Colon (tissue), 2 donors: ENCODE data around the gene RLBP1.

Experiments
- FAIRE-seq: peaks from 2 replicates; lab custom pipeline; 2012; peaks lifted over from hg19 to GRCh38; lab: Jason Lieb, UNC
- donor health status: control.
- donor health status: control.

Gene RLBP1

GRCh38 chr15:89177633-89178306 is 43.6 kb downstream of the RLBP1 start:
- FAIRE-seq, result no peak

DNA sequence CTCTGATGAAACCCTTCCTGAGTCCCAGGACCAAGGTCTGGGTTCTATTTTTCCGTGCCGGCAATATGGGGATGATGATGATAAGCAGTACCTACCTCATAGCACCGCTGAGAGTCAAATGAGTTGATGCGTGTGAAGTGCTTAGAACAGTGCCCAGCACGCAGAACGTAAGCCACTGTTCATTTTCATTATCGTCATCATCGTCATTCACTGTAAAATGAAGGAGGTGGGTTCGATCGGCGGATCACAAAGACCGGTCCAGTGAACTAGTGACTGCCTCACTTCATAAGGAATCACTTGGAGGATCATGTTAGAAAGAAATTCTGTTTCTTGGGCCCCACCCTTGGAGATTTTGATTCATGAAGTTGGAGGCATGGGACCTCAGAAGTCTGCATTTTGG is 44.3 kb downstream of the RLBP1 start:
- FAIRE-seq, result no peak

DNA sequence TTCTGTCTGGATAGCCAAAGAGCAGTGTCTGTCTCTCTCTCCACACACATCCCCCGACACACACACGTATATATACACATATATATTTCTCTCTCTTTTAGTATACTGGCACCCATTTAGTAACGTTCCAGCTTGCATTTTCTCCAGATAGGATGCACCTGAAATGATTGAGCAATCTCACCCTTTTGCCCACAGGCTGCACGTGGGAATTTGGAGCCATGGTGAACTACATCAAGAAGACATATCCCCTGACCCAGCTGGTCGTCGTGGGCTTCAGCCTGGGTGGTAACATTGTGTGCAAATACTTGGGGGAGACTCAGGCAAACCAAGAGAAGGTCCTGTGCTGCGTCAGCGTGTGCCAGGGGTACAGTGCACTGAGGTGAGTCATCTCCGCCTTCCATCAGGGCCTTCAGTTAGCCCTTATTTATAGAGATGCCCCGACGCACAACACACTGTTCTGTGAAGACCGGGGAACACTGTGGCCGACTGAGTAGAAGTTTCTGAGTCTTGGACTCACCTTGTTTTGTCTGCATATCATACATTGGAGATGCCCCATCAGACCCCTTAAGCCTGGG is 45.7 kb downstream of the RLBP1 start:
- FAIRE-seq, result no peak

- FAIRE-seq, result no peak
These were observed 46.9 kb downstream of the RLBP1 start for GRCh38 chr15:89174476-89174875.

DNA sequence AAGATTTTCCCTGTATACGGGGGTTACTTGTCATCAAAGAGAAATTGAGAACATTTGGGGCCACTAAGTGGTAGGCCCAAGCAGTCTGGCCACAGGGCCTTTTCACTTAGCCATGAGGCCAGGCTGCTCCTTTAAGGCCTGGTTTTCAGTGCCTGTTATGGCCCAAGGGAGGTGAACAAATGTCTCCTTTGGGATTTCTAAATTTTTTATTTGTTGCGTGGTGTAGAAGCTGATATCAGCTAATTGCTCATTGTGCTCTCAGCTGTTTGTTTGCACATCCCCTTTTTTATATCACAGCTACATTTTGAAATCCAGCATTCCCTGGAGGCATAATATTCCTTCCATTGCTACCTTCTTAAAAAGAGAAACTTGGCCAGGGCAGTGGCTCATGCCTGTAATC is 48.5 kb downstream of the RLBP1 start:
- no peak for FAIRE-seq

- FAIRE-seq, result no peak
These were observed 50.0 kb downstream of the RLBP1 start for GRCh38 chr15:89171136-89172072.

- no peak for FAIRE-seq
These were observed 51.0 kb downstream of the RLBP1 start for GRCh38 chr15:89170364-89170763.

DNA sequence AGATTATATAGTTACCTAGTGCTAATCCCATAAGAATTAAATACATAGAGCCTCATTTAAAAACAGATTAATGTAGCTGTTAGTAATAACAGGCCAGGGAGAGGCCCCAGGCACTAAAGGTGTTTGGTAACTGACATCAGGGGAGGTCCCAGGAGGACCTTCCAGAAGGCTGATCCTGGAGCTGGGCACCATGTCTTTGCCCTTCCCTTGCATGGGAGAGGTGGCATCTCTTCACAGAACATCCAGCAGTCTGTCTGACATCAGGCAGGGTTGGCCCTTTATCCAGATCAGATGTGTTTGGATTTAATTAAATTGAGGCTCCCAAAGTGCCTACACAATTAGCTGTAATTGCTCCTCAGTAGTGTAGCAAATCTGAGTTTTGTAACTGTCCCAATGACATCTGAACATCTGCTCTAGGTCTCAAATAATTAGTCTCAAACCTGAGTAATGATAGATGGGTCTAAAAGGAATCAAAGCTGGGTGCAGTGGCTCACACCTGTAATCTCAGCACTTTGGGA is 53.0 kb downstream of the RLBP1 start:
- no peak for FAIRE-seq

DNA sequence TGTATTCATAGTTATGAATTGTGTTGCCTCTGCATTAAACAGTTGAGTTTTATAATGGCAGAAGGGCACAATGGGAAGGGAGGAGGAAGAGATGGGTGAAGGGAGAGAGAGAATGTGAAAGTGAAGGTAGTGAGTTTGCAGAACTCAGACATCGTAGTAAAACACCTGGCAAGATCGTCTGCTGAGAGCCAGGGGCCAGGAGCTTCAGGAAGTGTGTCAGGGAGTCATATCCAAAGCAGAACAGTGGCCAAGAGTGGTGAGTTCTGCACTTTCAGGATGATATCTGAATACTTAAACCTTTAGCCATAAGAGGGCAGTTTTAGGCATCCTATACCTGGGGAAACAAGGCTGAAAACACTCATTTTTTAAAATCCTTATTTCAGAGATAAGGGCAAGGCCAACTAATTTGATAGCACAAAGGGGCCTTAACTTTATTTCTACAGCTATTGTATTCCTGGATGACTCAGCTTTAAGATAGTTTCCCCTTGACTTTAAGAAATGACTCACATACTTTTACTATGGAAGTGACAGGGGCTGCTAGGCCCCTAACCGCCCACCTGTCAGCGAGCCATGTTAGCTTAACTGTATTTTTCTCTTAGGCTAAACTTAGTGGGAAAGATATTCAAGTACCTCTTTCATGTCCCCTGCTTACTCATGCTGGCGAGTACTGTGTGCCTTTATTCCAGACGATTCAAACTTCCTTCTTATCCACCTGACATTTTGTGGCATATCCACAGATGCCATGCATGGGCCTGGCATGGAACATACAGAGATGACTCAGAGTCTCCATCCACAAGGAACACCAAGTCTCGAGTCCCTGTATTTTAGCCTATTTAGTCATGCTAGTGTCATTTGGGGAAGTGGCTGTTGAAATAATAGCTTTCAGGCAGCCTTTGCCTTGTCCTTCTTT is 53.9 kb downstream of the RLBP1 start:
- no peak for FAIRE-seq

GRCh38 chr15:89165677-89166076 is 55.7 kb downstream of the RLBP1 start:
- FAIRE-seq, result no peak

GRCh38 chr15:89164712-89165211 is 56.6 kb downstream of the RLBP1 start:
- FAIRE-seq, result no peak

DNA sequence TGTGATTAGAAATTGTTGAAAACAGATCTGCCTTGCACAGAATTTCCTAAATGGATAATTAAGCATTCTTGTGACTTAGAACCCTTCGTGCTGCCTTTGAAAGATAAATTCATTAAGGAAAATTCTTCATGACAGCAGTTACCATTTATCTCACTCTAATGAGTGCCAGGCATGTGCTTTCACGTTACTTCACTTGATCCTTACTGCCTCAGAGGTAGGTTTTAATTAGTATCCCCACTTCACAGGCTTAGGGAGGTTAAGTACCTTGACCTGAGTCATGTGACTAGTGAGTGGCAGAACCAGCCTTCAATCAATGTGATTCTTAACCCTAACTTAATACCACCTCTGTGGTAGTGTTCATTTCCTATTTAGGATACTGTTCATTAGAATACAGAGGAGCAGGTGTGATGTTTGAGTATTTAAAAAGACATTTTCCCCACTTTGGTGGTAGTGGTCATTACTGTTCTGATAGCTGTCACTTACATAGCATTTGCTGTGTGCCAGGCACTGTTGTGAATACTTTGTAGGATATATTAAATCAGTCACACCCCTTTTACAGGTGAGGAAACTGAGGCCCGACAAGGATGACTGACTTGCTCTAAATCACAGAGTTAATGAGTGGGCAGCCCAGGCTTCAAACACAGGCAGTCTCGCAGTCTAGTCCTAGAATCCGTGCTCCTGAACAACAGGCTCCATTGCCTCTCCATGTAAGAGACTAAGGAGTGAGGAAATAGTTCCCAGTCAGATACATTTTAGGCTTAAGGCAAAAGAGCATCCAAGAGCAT is 57.9 kb downstream of the RLBP1 start:
- FAIRE-seq, result no peak

DNA sequence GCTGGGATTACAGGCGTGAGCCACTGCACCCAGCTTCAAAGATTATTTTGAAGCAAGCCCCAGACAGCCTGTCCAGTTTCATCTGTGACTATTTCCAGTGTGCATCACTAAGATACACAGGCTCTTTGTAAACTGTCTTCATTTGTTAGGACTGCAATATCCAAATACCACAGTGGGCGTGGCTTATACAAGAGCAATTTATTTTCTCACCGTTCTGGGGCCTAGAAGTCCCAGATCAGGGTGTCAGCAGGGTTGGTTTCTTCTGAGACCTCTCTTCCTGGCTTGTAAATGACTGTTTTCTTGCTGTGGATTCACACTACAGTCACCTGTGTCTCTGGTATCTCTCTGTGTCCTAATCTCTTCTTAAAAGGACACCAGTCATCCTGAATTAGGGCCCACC is 59.7 kb downstream of the RLBP1 start:
- FAIRE-seq, result no peak
